HepG2 (cell line): ENCODE results near the gene UBAP1. TPM values are rescaled to one million over a fixed set of nuclear protein-coding genes. Genes with fewer than 3 reads are reported as not detected.
"Not testable (repeated sequence)": the region's sequence is repeated elsewhere in the genome, so short reads cannot be mapped to it uniquely, and the experiment has no call there.

Experiments
- ATAC-seq: fragments of 200-7000 bp; cut with Tn5 transposase; 3 replicates; pipeline ENCODE4 v1.9.1; 2020; ENCODE audit warnings: mild to moderate bottlenecking, moderate library complexity
- BruUV-seq: library from RNA; stranded (reverse); fragments of 400-500 nt; replicated peaks from 2 replicates; lab custom pipeline; 2021; lab: Mats Ljungman, UMichigan
- CTCF ChIA-PET: fragments of 300-600 bp; formaldehyde crosslinking; extraction: SDS; loops from one replicate; lab custom pipeline; 2021; ENCODE audit warnings: low total read pairs, inconsistent platforms, low intra/inter-chr PET ratio; lab: Yijun Ruan, JAX
- POLR2A ChIA-PET: fragments of 350-600 bp; sonication (Branson Sonifier 250); formaldehyde crosslinking; loops from one replicate; lab custom pipeline; 2020; ENCODE audit warnings: antibody characterized with exemption, inconsistent platforms; lab: Yijun Ruan, JAX
- DNase-seq: peaks from one replicate; pipeline ENCODE4 v3.0.0-alpha.2; 2015; ENCODE audit warnings: low spot score
- FAIRE-seq: peaks from 3 replicates; lab custom pipeline; 2011; peaks lifted over from hg19 to GRCh38; lab: Jason Lieb, UNC
- H2AFZ ChIP-seq: one replicate; pipeline ENCODE4 v1.6.1; 2011; ENCODE audit warnings: low read length, inconsistent platforms
- H3K27ac ChIP-seq: fragments of 300-600 bp; 3 replicates; pipeline ENCODE4 v1.8.0; 2011; ENCODE audit warnings: mixed run types, mild to moderate bottlenecking, mixed read lengths, low read length, inconsistent platforms; ENCODE audit not compliant: insufficient read depth; ENCODE audit errors: extremely low read length
- H3K27me3 ChIP-seq, 2 experiments: fragments of 200-600 bp in 1 of 2; 2 replicates in 1 of 2; 3 replicates in 1 of 2; pipeline versions ENCODE4 v1.6.0 to v1.8.0; 2011; ENCODE audit warnings: low read length in 2 of 2, mild to moderate bottlenecking in 2 of 2, moderate library complexity in 2 of 2, inconsistent platforms in 1 of 2; ENCODE audit not compliant: insufficient read depth in 2 of 2, control insufficient read depth in 1 of 2
- H3K36me3 ChIP-seq, 2 experiments: fragments of 200-600 bp in 1 of 2; replicated peaks in 1 of 2; 2 replicates in 1 of 2; 3 replicates in 1 of 2; pipeline versions ENCODE4 v1.5.1 to v1.8.0; 2011; ENCODE audit warnings: low read length in 2 of 2, inconsistent platforms in 1 of 2; ENCODE audit not compliant: insufficient read depth in 2 of 2, control insufficient read depth in 1 of 2
- H3K4me1 ChIP-seq: 2 replicates; pipeline ENCODE4 v1.5.1; 2012; ENCODE audit warnings: low read length, inconsistent platforms; ENCODE audit not compliant: insufficient read depth
- H3K4me2 ChIP-seq: 2 replicates; pipeline ENCODE4 v1.6.0; 2011; ENCODE audit warnings: low read depth, low read length, inconsistent platforms
- H3K4me3 ChIP-seq, 3 experiments: fragments of 200-600 bp in 1 of 3; sonication (generic), shearing (Covaris generic) in 1 of 3; replicated peaks in 1 of 3; 2 replicates each; pipeline ENCODE4 v1.5.1; 2011 to 2016; ENCODE audit warnings: low read length in 3 of 3, inconsistent platforms in 2 of 3, low read depth in 2 of 3, mild to moderate bottlenecking in 2 of 3, control low read depth in 1 of 3, mixed read lengths in 1 of 3; ENCODE audit not compliant: insufficient read depth in 1 of 3
- H3K79me2 ChIP-seq: one replicate; pipeline ENCODE4 v1.6.1; 2011; ENCODE audit warnings: low read length, inconsistent platforms; ENCODE audit not compliant: insufficient read depth
- H3K9ac ChIP-seq: 2 replicates; pipeline ENCODE4 v1.6.0; 2011; ENCODE audit warnings: mild to moderate bottlenecking, low read depth, low read length, inconsistent platforms; ENCODE audit not compliant: insufficient read depth
- H3K9me3 ChIP-seq: 2 replicates; pipeline ENCODE4 v1.5.1; 2012; ENCODE audit warnings: mild to moderate bottlenecking, low read length
- H4K20me1 ChIP-seq: 2 replicates; pipeline ENCODE4 v1.6.0; 2011; ENCODE audit warnings: inconsistent platforms, mild to moderate bottlenecking, low read length, moderate library complexity; ENCODE audit not compliant: insufficient read depth
- FOSL1 ChIP-seq: sonication (generic); formaldehyde crosslinking; IDR thresholded peaks from 2 replicates; pipeline ENCODE4 v1.9.0; 2021; ENCODE audit warnings: missing genetic modification reagents, borderline replicate concordance
- FOXO1 ChIP-seq: sonication (generic); formaldehyde crosslinking; IDR thresholded peaks from 2 replicates; pipeline ENCODE4 v1.4.0; 2020; ENCODE audit warnings: missing genetic modification reagents
- HOXD1 ChIP-seq: sonication (generic); formaldehyde crosslinking; IDR thresholded peaks from 2 replicates; pipeline ENCODE4 v1.5.0; 2020; ENCODE audit warnings: missing genetic modification reagents
- KDM5B ChIP-seq: sonication (generic); formaldehyde crosslinking; IDR thresholded peaks from 2 replicates; pipeline ENCODE4 v1.4.0; 2020; ENCODE audit warnings: missing genetic modification reagents, mild to moderate bottlenecking, borderline replicate concordance
- MAF1 ChIP-seq: sonication (generic); formaldehyde crosslinking; IDR thresholded peaks from 2 replicates; pipeline ENCODE4 v1.5.0; 2020; ENCODE audit warnings: missing genetic modification reagents, borderline replicate concordance
- MYNN ChIP-seq: sonication (generic); formaldehyde crosslinking; IDR thresholded peaks from 2 replicates; pipeline ENCODE4 v1.4.0; 2020; ENCODE audit warnings: mild to moderate bottlenecking, low read depth, missing genetic modification reagents
- NFKB2 ChIP-seq: sonication (generic); formaldehyde crosslinking; IDR thresholded peaks from 2 replicates; pipeline ENCODE4 v1.4.0; 2020; ENCODE audit warnings: missing genetic modification reagents, borderline replicate concordance
- SMAD3 ChIP-seq: sonication (generic); formaldehyde crosslinking; IDR thresholded peaks from 2 replicates; pipeline ENCODE4 v1.4.0; 2020; ENCODE audit warnings: missing genetic modification reagents
- SSRP1 ChIP-seq: IDR thresholded peaks from 2 replicates; pipeline ENCODE4 v1.6.1; 2016; ENCODE audit warnings: control low read depth
- YEATS2 ChIP-seq: sonication (generic); formaldehyde crosslinking; IDR thresholded peaks from 2 replicates; pipeline ENCODE4 v1.4.0; 2020; ENCODE audit warnings: missing genetic modification reagents, borderline replicate concordance
- ZNF34 ChIP-seq: sonication (generic); formaldehyde crosslinking; IDR thresholded peaks from 2 replicates; pipeline ENCODE4 v1.4.0; 2020; ENCODE audit warnings: mild to moderate bottlenecking, missing genetic modification reagents, borderline replicate concordance
- ZNF451 ChIP-seq: sonication (generic); formaldehyde crosslinking; IDR thresholded peaks from 2 replicates; pipeline ENCODE4 v1.5.0; 2020; ENCODE audit warnings: mild to moderate bottlenecking, missing genetic modification reagents
- WGBS: methylation state at CpG from one replicate; pipeline ENCODE4 v1.1.6; 2017; ENCODE audit warnings: low lambda C conversion rate; 5-methylcytosine and 5-hydroxymethylcytosine counted together
- in situ Hi-C: cut with HindIII; loops from 2 replicates; pipeline ENCODE4 v1.10.0; 2017; ENCODE audit warnings: low pct_unique_long_range_greater_than_20kb; ENCODE audit not compliant: extremely low pct_ligation_motif_present
- intact Hi-C: fragments of 100-400 bp; cut with micrococcal nuclease; formaldehyde crosslinking; loops from one replicate; pipeline ENCODE4 v1.10.0; 2022; ENCODE audit not compliant: unreplicated experiment
- polyA plus RNA-seq, 8 experiments: library from polyadenylated mRNA; depleted of rRNA in 3 of 8; stranded (reverse) in 7 of 8; unstranded in 1 of 8; fragments of >200 nt; fragmentation: Illumina TruSeq in 4 of 8; extraction: Trizol in 4 of 8; gene quantifications; 2 replicates each; pipeline versions ENCODE4 v1.2.1 to v1.2.3, GENCODE V29; 2011 to 2016; ENCODE audit warnings: low read depth in 4 of 8, missing spikeins in 1 of 8, mixed read lengths in 1 of 8; ENCODE audit not compliant: insufficient read depth in 1 of 8
- total RNA-seq, 5 experiments: library from RNA; depleted of rRNA; stranded (reverse); fragments of >200 nt; fragmentation: Illumina TruSeq; extraction: Trizol; gene quantifications; 2 replicates each; pipeline ENCODE4 v1.2.3, GENCODE V29; 2016; ENCODE audit warnings: low read depth in 1 of 5
- TF ChIP-seq, protein P1 (sequence below): sonication (generic); formaldehyde crosslinking; IDR thresholded peaks from 2 replicates; pipeline ENCODE4 v1.9.0; 2022; ENCODE audit warnings: low read depth, missing genetic modification reagents

Gene UBAP1
- total and polyA plus RNA-seq, 2 of the 13 experiments (the other 11 are each of a cell fraction or from before 2014, with no cell fraction given): 19.5 to 40.5 TPM

- no peak for DNase-seq
- H3K4me1 ChIP-seq: peaks cover 19% of the 10 kb centered on the region
- H2AFZ ChIP-seq: no peak overlapping the region
- in situ Hi-C loops: no loop called here
- no peak overlapping the region for H3K9ac ChIP-seq
- TF ChIP-seq ZNF34 (CRISPR knock-in tag): no peak
- TF ChIP-seq MYNN (CRISPR knock-in tag): no peak
- TF ChIP-seq HOXD1: no peak
- no peak for TF ChIP-seq SSRP1 (CRISPR knock-in tag)
- TF ChIP-seq MAF1 (CRISPR knock-in tag): no peak
- TF ChIP-seq KDM5B: no peak
- TF ChIP-seq FOXO1 (CRISPR knock-in tag): no peak
- TF ChIP-seq FOSL1: no peak
- TF ChIP-seq ZNF451: no peak
- no peak for TF ChIP-seq SMAD3 (CRISPR knock-in tag)
- TF ChIP-seq YEATS2 (CRISPR knock-in tag): no peak
- TF ChIP-seq, all 625 proteins: peak for 0
- ChIA-PET CTCF (no interaction called here), POLR2A (no interaction called here)
- Histone ChIP-seq H3K36me3 (no peaks in the 10 kb centered on the region), H4K20me1 (no peaks in the 10 kb centered on the region), H3K79me2 (no peaks in the 10 kb centered on the region), H3K4me3 (no peak overlapping the region), H3K4me2 (no peak overlapping the region), H3K9me3 (no peaks in the 10 kb centered on the region), H3K27ac (no peak overlapping the region), H3K27me3 (no peaks in the 10 kb centered on the region)
- WGBS: 94% methylated on average over 2 of the region's 16 CpGs
- intact Hi-C loops: no loop called here
- FAIRE-seq (no peak), ATAC-seq (no peak)
- no TSS peak for BruUV-seq
These were observed 45.4 kb upstream of the UBAP1 start for GRCh38 chr9:34133436-34133949.

DNA sequence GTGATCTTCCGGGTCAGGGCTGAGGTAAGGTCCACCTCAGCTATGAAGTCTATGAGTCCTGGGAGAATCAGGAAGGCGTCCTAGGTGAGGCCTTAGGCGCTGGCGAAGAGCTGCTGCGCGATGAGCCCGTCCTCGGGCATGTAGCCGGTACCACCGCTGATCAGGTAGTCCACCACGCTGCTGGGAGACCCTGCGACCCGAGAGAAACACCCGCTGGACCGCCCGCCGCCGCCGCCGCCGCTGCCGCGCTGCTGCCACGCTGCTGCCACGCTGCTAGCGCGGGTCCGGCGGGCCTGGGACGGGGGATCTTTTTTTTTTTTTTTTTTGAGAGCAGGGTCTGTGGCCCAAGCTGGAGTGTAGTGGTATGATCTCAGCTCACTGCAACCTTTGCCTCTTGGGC lies 44.3 kb upstream of the UBAP1 start:
- ATAC-seq (no peak), FAIRE-seq (no peak), DNase-seq (no peak)
- H3K27ac ChIP-seq: no peak overlapping the region
- no peaks in the 10 kb centered on the region for H3K36me3 ChIP-seq
- no peak overlapping the region for H3K4me2 ChIP-seq
- H3K9me3 ChIP-seq: no peaks in the 10 kb centered on the region
- peaks cover 28% of the 10 kb centered on the region for H3K4me1 ChIP-seq
- BruUV-seq: no TSS peak
- H3K27me3 ChIP-seq: no peaks in the 10 kb centered on the region
- intact Hi-C loops: no loop called here
- in situ Hi-C loops: no loop called here
- no peak overlapping the region for H2AFZ ChIP-seq
- no peak overlapping the region for H3K4me3 ChIP-seq
- no peaks in the 10 kb centered on the region for H3K79me2 ChIP-seq
- POLR2A ChIA-PET: interaction anchor here (0.6 to 1.0 kb wide), 2 partner anchors 9 to 31 kb away, joined by 3 to 4 read pairs; no protein-coding TSS in a partner anchor
- TF ChIP-seq, protein P1, sequence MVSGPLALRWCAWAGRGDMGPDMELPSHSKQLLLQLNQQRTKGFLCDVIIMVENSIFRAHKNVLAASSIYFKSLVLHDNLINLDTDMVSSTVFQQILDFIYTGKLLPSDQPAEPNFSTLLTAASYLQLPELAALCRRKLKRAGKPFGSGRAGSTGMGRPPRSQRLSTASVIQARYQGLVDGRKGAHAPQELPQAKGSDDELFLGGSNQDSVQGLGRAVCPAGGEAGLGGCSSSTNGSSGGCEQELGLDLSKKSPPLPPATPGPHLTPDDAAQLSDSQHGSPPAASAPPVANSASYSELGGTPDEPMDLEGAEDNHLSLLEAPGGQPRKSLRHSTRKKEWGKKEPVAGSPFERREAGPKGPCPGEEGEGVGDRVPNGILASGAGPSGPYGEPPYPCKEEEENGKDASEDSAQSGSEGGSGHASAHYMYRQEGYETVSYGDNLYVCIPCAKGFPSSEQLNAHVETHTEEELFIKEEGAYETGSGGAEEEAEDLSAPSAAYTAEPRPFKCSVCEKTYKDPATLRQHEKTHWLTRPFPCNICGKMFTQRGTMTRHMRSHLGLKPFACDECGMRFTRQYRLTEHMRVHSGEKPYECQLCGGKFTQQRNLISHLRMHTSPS (CRISPR knock-in tag): no peak
- TF ChIP-seq NFKB2: no peak
- WGBS: 75% methylated on average over 30 of the region's 30 CpGs
- H3K9ac ChIP-seq: no peak overlapping the region
- H4K20me1 ChIP-seq: no peaks in the 10 kb centered on the region
- CTCF ChIA-PET: no interaction called here

- H3K9me3 ChIP-seq, H2AFZ ChIP-seq, BruUV-seq, H3K27ac ChIP-seq, H3K79me2 ChIP-seq, H3K27me3 ChIP-seq, H3K9ac ChIP-seq, in situ Hi-C loops, H3K36me3 ChIP-seq, CTCF ChIA-PET, POLR2A ChIA-PET, ATAC-seq, DNase-seq, H4K20me1 ChIP-seq, FAIRE-seq, H3K4me3 ChIP-seq, H3K4me2 ChIP-seq: not testable (repeated sequence)
- peaks cover 39% of the 10 kb centered on the region for H3K4me1 ChIP-seq
- 5% methylated on average over 1 of the region's 1 CpG for WGBS
- intact Hi-C loops: loop anchor here (1.0 kb wide), 1 partner anchor 12 kb away; the partner anchor contains the start of gene DCAF12
These were observed 40.2 kb upstream of the UBAP1 start for GRCh38 chr9:34138644-34139043.
